GM12891 (cell line): ENCODE results near the gene SLC12A6.

Experiments used
- PAX5 ChIP-seq: IDR thresholded peaks from 2 replicates; pipeline ENCODE4 v1.6.1; 2011; ENCODE audit warnings: low read length, moderate library complexity, mild to moderate bottlenecking; ENCODE audit not compliant: insufficient read depth, severe bottlenecking
- POLR2A ChIP-seq: IDR thresholded peaks from 2 replicates; pipeline ENCODE4 v1.6.1; 2011; ENCODE audit warnings: low read depth, low read length, control low read depth
- POLR2AphosphoS5 ChIP-seq: IDR thresholded peaks from 2 replicates; pipeline ENCODE4 v1.6.1; 2011; ENCODE audit warnings: low read depth, low read length, control low read depth
- SPI1 ChIP-seq: IDR thresholded peaks from 2 replicates; pipeline ENCODE4 v1.6.1; 2011; ENCODE audit warnings: low read depth, low read length, control low read depth
- TAF1 ChIP-seq: IDR thresholded peaks from 2 replicates; pipeline ENCODE4 v1.6.1; 2011; ENCODE audit warnings: low read depth, low read length, control low read depth

DNA sequence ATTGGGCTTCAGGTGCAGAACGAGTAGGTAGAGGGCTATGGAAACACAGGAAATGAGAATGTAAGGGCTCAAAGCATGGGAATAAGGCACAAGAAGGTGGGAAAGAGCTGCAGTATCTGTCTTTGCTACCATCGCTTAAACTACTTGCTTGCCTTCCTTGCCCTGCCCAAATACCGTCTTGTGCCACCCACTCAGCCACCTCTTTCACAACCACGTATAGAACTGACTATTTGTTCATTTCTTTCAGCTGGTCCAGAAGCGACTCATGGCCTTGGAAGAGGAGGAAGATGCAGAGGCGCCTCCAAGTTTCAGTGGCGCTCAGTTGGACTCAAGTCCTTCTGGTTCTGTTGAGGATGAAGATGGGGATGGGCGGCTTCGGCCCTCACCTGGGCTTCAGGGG lies 17.7 kb upstream of the SLC12A6 start:
- TF ChIP-seq POLR2AphosphoS5 = no peak
- TF ChIP-seq TAF1 = no peak
- no peak for TF ChIP-seq POLR2A
- no peak for TF ChIP-seq SPI1
- no peak for TF ChIP-seq PAX5
